NB4 (cell line): ENCODE measurements around the gene TMA7B.

Experiments
- CTCF ChIP-seq: IDR thresholded peaks from one replicate; pipeline ENCODE4 v1.5.1; 2012; ENCODE audit warnings: low read depth, low read length
- POLR2A ChIP-seq: IDR thresholded peaks from 2 replicates; pipeline ENCODE4 v1.6.1; 2011; ENCODE audit warnings: mild to moderate bottlenecking; ENCODE audit not compliant: insufficient read length; ENCODE audit errors: extremely low read depth

GRCh38 chr22:39920134-39920743, 40.0 kb upstream of the TMA7B start:
- TF ChIP-seq CTCF (no peak), POLR2A (no peak)
